ENCODE measurements around the gene MB. TPM values are rescaled to one million over a fixed set of nuclear protein-coding genes. Genes with fewer than 3 reads are reported as not detected.

The MB gene
- total and polyA plus RNA-seq, 4 donors: 1.3 to 3.1 (median 1.8) TPM

- 88 to 93% methylated on average over 8 of the region's 8 CpGs for WGBS, 2 donors
- ATAC-seq (ENCODE audit: insufficient read depth, low FRiP score): no peak
- Histone ChIP-seq H3K4me3 (no peak overlapping the region), H3K36me3 (ENCODE audit: control insufficient read depth in 4 of 4, insufficient read depth in 4 of 4, low read length in 4 of 4) (no peaks in the 10 kb centered on the region), H3K4me1 (ENCODE audit: control insufficient read depth in 5 of 5, insufficient read depth in 5 of 5, low read length in 5 of 5) (peaks cover 0 to 3% (median 0%) of the 10 kb centered on the region in 5 donors), H3K27me3 (ENCODE audit: control insufficient read depth in 3 of 3, insufficient read depth in 3 of 3, low read length in 2 of 3) (no peaks in the 10 kb centered on the region), H3K9ac (ENCODE audit: insufficient read depth in 1 of 2, low read length in 2 of 2) (no peak overlapping the region), H3K27ac (ENCODE audit: low read depth in 1 of 2, low read length in 1 of 2) (no peak overlapping the region), H3K9me3 (ENCODE audit: control insufficient read depth in 4 of 4, insufficient read depth in 3 of 4, low read length in 3 of 4) (no peaks in the 10 kb centered on the region)
- DNase-seq: no peak
- no peak for TF ChIP-seq CTCF (IDR thresholded peaks at IDR 0.05; ENCODE audit: control extremely low read depth, extremely low read depth)
These were observed 40.5 kb downstream of the MB start for GRCh38 chr22:35576671-35577070.

- Histone ChIP-seq H3K4me1 (ENCODE audit: control insufficient read depth in 5 of 5, insufficient read depth in 5 of 5, low read length in 5 of 5) (peaks cover 0 to 3% (median 0%) of the 10 kb centered on the region in 5 donors), H3K9ac (ENCODE audit: insufficient read depth in 1 of 2, low read length in 2 of 2) (no peak overlapping the region), H3K9me3 (ENCODE audit: control insufficient read depth in 4 of 4, insufficient read depth in 3 of 4, low read length in 3 of 4) (no peaks in the 10 kb centered on the region), H3K27ac (ENCODE audit: low read depth in 1 of 2, low read length in 1 of 2) (no peak overlapping the region), H3K4me3 (no peak overlapping the region), H3K27me3 (ENCODE audit: control insufficient read depth in 3 of 3, insufficient read depth in 3 of 3, low read length in 2 of 3) (no peaks in the 10 kb centered on the region), H3K36me3 (ENCODE audit: control insufficient read depth in 4 of 4, insufficient read depth in 4 of 4, low read length in 4 of 4) (no peaks in the 10 kb centered on the region)
- WGBS, 2 donors: 46 to 56% methylated on average over 15 of the region's 15 CpGs
- ATAC-seq (ENCODE audit: insufficient read depth, low FRiP score) (no peak), DNase-seq (no peak)
- TF ChIP-seq CTCF (IDR thresholded peaks at IDR 0.05; ENCODE audit: control extremely low read depth, extremely low read depth): no peak
These were observed 41.9 kb downstream of the MB start for GRCh38 chr22:35575116-35575748.

DNA sequence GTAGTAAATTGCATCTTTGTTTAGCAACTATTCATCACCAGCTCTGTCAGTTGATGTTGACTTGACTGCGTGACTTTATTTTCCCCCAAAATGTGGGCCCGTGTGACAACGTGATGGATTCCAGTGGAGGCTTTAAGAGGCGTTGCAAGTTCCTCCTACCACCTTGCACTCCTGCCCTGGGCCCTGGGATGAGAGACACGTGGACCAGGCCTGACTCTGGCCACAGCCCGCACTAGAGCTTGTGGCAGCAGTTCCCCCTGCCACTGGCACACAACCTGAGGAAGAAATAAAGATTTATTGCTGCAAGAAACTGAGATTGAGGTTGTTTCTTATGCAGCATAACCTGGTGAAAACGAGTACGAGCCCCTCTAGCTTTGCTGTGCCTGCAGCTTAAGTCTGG lies 44.6 kb downstream of the MB start:
- Histone ChIP-seq H3K4me3 (no peak overlapping the region), H3K4me1 (ENCODE audit: control insufficient read depth in 5 of 5, insufficient read depth in 5 of 5, low read length in 5 of 5) (peaks cover 0 to 4% (median 0%) of the 10 kb centered on the region in 5 donors), H3K27ac (ENCODE audit: low read depth in 1 of 2, low read length in 1 of 2) (no peak overlapping the region), H3K36me3 (ENCODE audit: control insufficient read depth in 4 of 4, insufficient read depth in 4 of 4, low read length in 4 of 4) (no peaks in the 10 kb centered on the region), H3K27me3 (ENCODE audit: control insufficient read depth in 3 of 3, insufficient read depth in 3 of 3, low read length in 2 of 3) (no peaks in the 10 kb centered on the region), H3K9me3 (ENCODE audit: control insufficient read depth in 4 of 4, insufficient read depth in 3 of 4, low read length in 3 of 4) (no peaks in the 10 kb centered on the region), H3K9ac (ENCODE audit: insufficient read depth in 1 of 2, low read length in 2 of 2) (no peak overlapping the region)
- 64 to 75% methylated on average over 8 of the region's 8 CpGs for WGBS, 2 donors
- ATAC-seq (ENCODE audit: insufficient read depth, low FRiP score): no peak
- no peak for DNase-seq
- no peak for TF ChIP-seq CTCF (IDR thresholded peaks at IDR 0.05; ENCODE audit: control extremely low read depth, extremely low read depth)
